Lower leg skin (tissue), 4 donors: ENCODE results near the gene CHD6. TPM values are rescaled to one million over a fixed set of nuclear protein-coding genes. Genes with fewer than 3 reads are reported as not detected.

ENCODE experiments used
- DNase-seq, 2 donors: peaks; one replicate each; pipeline ENCODE4 v3.0.0-alpha.2; 2019; ENCODE audit warnings: low spot score in 2 of 2
- H3K4me3 ChIP-seq: fragments of 200-600 bp; sonication (generic); 2 replicates; pipeline ENCODE4 v1.5.1; 2017; ENCODE audit warnings: mild to moderate bottlenecking, low read depth; ENCODE audit not compliant: poor library complexity, severe bottlenecking
- CTCF ChIP-seq, 3 donors: fragments of 450-650 bp; IDR thresholded peaks; one replicate each; pipeline ENCODE4 v1.5.1; 2016; ENCODE audit warnings: antibody characterized with exemption in 3 of 3, mild to moderate bottlenecking in 3 of 3, moderate library complexity in 2 of 3
- POLR2A ChIP-seq, 2 donors: fragments of 450-650 bp; IDR thresholded peaks; one replicate each; pipeline ENCODE4 v1.6.1; 2016 to 2017; ENCODE audit warnings: antibody characterized with exemption in 2 of 2, mild to moderate bottlenecking in 1 of 2, moderate library complexity in 1 of 2
- WGBS, 2 donors: methylation state at CpG; one replicate each; pipeline ENCODE4 v1.1.5; 2018; 5-methylcytosine and 5-hydroxymethylcytosine counted together
- intact Hi-C: fragments of 100-400 bp; cut with DNase I; formaldehyde crosslinking; loops from one replicate; pipeline ENCODE4 v1.15.0; 2023; ENCODE audit warnings: low total_unique reads
- total RNA-seq, 4 donors: library from RNA; depleted of rRNA; stranded (reverse); fragments of >200 nt; gene quantifications; one replicate each; pipeline ENCODE4 v1.1.0, GENCODE V29; 2016

Gene CHD6
- total RNA-seq, 4 donors from 2014 or later = 29.7 to 40.1 (median 37.7) TPM

- intact Hi-C loops = no loop called here
- 76 to 77% methylated on average over 3 of the region's 3 CpGs for WGBS, 2 donors
- TF ChIP-seq CTCF (IDR thresholded peaks at IDR 0.05) (no peak), POLR2A (IDR thresholded peaks at IDR 0.05) (no peak)
- DNase-seq = no peak
- no peak overlapping the region for H3K4me3 ChIP-seq
Observed at GRCh38 chr20:41572010-41572572, 46.1 kb downstream of the CHD6 start.

- intact Hi-C loops = no loop called here
- TF ChIP-seq POLR2A (IDR thresholded peaks at IDR 0.05) (no peak), CTCF (IDR thresholded peaks at IDR 0.05) (no peak)
- DNase-seq = no peak
- no peak overlapping the region for H3K4me3 ChIP-seq
- WGBS, 2 donors = 75 to 76% methylated on average over 2 of the region's 2 CpGs
Observed at GRCh38 chr20:41571006-41571405, 47.2 kb downstream of the CHD6 start.

- no peak overlapping the region for H3K4me3 ChIP-seq
- TF ChIP-seq POLR2A (IDR thresholded peaks at IDR 0.05) (no peak), CTCF (IDR thresholded peaks at IDR 0.05) (no peak)
- no peak for DNase-seq
- intact Hi-C loops = no loop called here
Observed at GRCh38 chr20:41570557-41570956, 47.6 kb downstream of the CHD6 start.

GRCh38 chr20:41567615-41568014, 50.6 kb downstream of the CHD6 start:
- intact Hi-C loops = loop anchor here (5.0 kb wide), 1 partner anchor 225 kb away; the partner anchor contains the start of gene LPIN3
- H3K4me3 ChIP-seq = no peak overlapping the region
- DNase-seq = no peak
- WGBS, 2 donors = 89 to 97% methylated on average over 2 of the region's 2 CpGs
- TF ChIP-seq POLR2A (IDR thresholded peaks at IDR 0.05) = no peak
- no peak for TF ChIP-seq CTCF (IDR thresholded peaks at IDR 0.05)

- DNase-seq = no peak
- H3K4me3 ChIP-seq = no peak overlapping the region
- intact Hi-C loops = loop anchor here (5.0 kb wide), 1 partner anchor 225 kb away; the partner anchor contains the start of gene LPIN3
- TF ChIP-seq CTCF (IDR thresholded peaks at IDR 0.05) (no peak), POLR2A (IDR thresholded peaks at IDR 0.05) (no peak)
- 98 to 100% methylated on average over 3 of the region's 3 CpGs for WGBS, 2 donors
Observed at GRCh38 chr20:41566896-41567527, 51.2 kb downstream of the CHD6 start.
